DOHH2 (cell line): ENCODE data around the gene PGS1.

Experiments
- H3F3A ChIP-seq: fragments of 200-600 bp; sonication (generic), shearing (Covaris generic); 2 replicates; pipeline ENCODE4 v1.6.0; 2016; ENCODE audit warnings: antibody characterized with exemption, mild to moderate bottlenecking; ENCODE audit not compliant: control insufficient read depth, insufficient read depth
- H3K27ac ChIP-seq: fragments of 200-600 bp; sonication (generic); 2 replicates; pipeline ENCODE4 v1.5.1; 2014; ENCODE audit warnings: low read depth, mild to moderate bottlenecking, low read length, moderate library complexity
- H3K27me3 ChIP-seq: fragments of 200-600 bp; sonication (generic); 2 replicates; pipeline ENCODE4 v1.6.1; 2014; ENCODE audit warnings: mild to moderate bottlenecking, low read length, mixed read lengths; ENCODE audit not compliant: control insufficient read depth
- H3K36me3 ChIP-seq: fragments of 200-600 bp; sonication (generic); 2 replicates; pipeline ENCODE4 v1.6.1; 2014; ENCODE audit warnings: mild to moderate bottlenecking, low read length, moderate library complexity, mixed read lengths; ENCODE audit not compliant: control insufficient read depth
- H3K4me1 ChIP-seq: fragments of 200-600 bp; sonication (generic); 2 replicates; pipeline ENCODE4 v1.6.1; 2014; ENCODE audit warnings: mild to moderate bottlenecking, low read length, mixed read lengths; ENCODE audit not compliant: control insufficient read depth
- H3K4me2 ChIP-seq: fragments of 200-600 bp; sonication (generic); 2 replicates; pipeline ENCODE4 v1.6.0; 2014; ENCODE audit warnings: mild to moderate bottlenecking, low read length, moderate library complexity
- H3K4me3 ChIP-seq: fragments of 200-600 bp; sonication (generic); 2 replicates; pipeline ENCODE4 v1.5.1; 2014; ENCODE audit warnings: mild to moderate bottlenecking, low read length, mixed read lengths
- H3K79me2 ChIP-seq: fragments of 200-600 bp; sonication (generic); 2 replicates; pipeline ENCODE4 v1.6.1; 2014; ENCODE audit warnings: mild to moderate bottlenecking, low read length, mixed read lengths; ENCODE audit not compliant: control insufficient read depth
- H3K9me2 ChIP-seq: fragments of 200-600 bp; sonication (generic); replicated peaks from 2 replicates; pipeline ENCODE4 v1.6.1; 2014; ENCODE audit warnings: mild to moderate bottlenecking, low read length, mixed read lengths; ENCODE audit not compliant: control insufficient read depth
- H3K9me3 ChIP-seq: fragments of 200-600 bp; sonication (generic); 2 replicates; pipeline ENCODE4 v1.6.1; 2014; ENCODE audit warnings: antibody characterized with exemption, low read length, mixed read lengths; ENCODE audit not compliant: control insufficient read depth, insufficient read depth
- H4K20me1 ChIP-seq: fragments of 200-600 bp; sonication (generic); 2 replicates; pipeline ENCODE4 v1.6.0; 2014; ENCODE audit warnings: low read depth, mild to moderate bottlenecking, antibody characterized with exemption, low read length, moderate library complexity; ENCODE audit not compliant: control insufficient read depth, insufficient read depth
- CTCF ChIP-seq: fragments of 200-600 bp; sonication (generic); IDR thresholded peaks from one replicate; pipeline ENCODE4 v1.5.1; 2014; ENCODE audit warnings: antibody characterized with exemption, mild to moderate bottlenecking, low read depth, low read length; ENCODE audit not compliant: poor library complexity, severe bottlenecking
- EZH2phosphoT487 ChIP-seq: fragments of 200-600 bp; sonication (generic); IDR thresholded peaks from 2 replicates; pipeline ENCODE4 v1.6.1; 2017; ENCODE audit warnings: borderline replicate concordance, mild to moderate bottlenecking, antibody characterized with exemption, low read length, moderate library complexity, mixed read lengths

PGS1 gene

DNA sequence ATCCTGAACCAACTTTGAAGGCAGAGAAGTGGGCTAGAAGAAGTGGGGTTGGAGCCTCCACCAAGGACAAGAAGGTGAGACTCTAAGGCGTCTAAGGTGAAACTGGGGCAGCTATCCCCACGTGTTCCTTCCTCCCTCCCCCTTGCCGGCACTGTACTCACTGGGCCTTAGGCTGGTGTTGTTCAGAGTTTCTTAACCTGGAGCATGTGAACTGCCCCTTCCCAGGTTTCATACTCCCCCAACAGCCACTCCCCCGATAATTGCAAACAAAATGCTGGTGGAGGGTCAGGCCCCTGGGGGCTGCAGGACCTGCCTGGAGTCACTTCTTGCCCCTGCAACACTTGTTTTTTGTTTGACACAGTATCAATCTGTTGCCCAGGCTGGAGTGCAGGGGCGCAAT is 11.3 kb upstream of the PGS1 start:
- no peaks in the 10 kb centered on the region for H3K9me2 ChIP-seq
- H3K79me2 ChIP-seq: no peaks in the 10 kb centered on the region
- no peaks in the 10 kb centered on the region for H4K20me1 ChIP-seq
- no peaks in the 10 kb centered on the region for H3K9me3 ChIP-seq
- H3K27ac ChIP-seq: no peak overlapping the region
- H3K4me3 ChIP-seq: no peak overlapping the region
- no peaks in the 10 kb centered on the region for H3K36me3 ChIP-seq
- TF ChIP-seq CTCF (no peak), EZH2phosphoT487 (no peak)
- peaks cover 6% of the 10 kb centered on the region; the same call in 1 of the 2 replicates for H3K4me1 ChIP-seq
- H3F3A ChIP-seq: no peaks in the 10 kb centered on the region; the same call in 1 of the 2 replicates
- H3K4me2 ChIP-seq: no peak overlapping the region
- H3K27me3 ChIP-seq: peaks cover 60% of the 10 kb centered on the region

DNA sequence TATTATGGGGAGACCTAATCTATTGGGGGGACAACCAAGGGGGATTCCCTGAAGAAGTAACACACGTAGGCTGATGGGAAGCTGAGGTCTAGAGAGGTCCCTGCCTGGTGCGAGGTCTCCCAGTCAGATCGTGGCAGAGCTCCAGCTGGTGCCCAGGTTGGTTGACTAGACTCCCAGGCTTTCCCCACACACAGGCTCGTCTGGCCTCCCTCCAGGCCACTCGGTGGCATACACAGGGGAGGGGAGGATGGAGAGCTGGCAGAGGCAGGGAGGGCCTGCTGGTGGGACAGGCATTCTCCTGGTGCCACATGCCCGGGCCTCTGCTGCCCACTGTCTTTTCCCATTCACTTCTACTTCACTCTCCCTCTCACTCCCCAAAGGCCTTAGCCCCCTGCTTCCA is 10.1 kb upstream of the PGS1 start:
- Histone ChIP-seq H3K4me1 (peaks cover 6% of the 10 kb centered on the region; the same call in 1 of the 2 replicates), H3K36me3 (no peaks in the 10 kb centered on the region), H4K20me1 (no peaks in the 10 kb centered on the region), H3K27me3 (peaks cover 53% of the 10 kb centered on the region), H3K4me2 (no peak overlapping the region), H3K9me3 (no peaks in the 10 kb centered on the region), H3K9me2 (no peaks in the 10 kb centered on the region), H3F3A (no peaks in the 10 kb centered on the region), H3K27ac (no peak overlapping the region), H3K4me3 (no peak overlapping the region), H3K79me2 (no peaks in the 10 kb centered on the region)
- TF ChIP-seq CTCF (no peak), EZH2phosphoT487 (no peak)

DNA sequence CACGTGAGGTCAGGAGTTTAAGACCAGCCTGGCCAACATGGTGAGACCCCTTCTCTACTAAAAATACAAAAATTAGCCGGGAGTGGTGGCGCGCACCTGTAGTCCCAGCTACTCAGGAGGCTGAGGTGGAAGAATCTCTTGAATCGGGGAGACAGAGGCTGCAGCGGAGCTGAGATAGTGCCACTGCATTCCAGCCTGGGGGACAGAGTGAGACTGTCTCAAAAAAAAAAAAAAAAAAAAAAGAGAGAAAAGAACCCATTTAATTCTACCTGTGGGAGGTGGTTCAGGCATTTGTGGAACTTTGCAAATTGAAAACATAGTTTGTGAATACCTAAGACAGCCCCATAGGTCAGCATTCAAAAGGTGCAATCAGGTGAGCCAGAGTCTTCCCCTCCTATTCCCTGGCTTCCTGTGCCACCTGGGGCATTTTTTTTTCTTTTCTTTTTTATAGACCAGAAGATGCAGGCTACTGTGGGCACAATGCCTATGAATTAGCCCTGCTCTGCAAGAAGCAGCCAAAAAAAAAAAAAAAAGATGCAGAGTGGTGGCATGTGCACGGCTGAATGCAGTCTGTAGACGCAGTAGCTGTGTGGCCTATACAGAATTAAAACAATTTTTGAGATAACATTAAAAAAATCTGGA is 9.5 kb upstream of the PGS1 start:
- no peak for TF ChIP-seq CTCF
- TF ChIP-seq EZH2phosphoT487: no peak
- no peaks in the 10 kb centered on the region for H3K79me2 ChIP-seq
- H3K4me3 ChIP-seq: no peak overlapping the region
- peaks cover 6% of the 10 kb centered on the region; the same call in 1 of the 2 replicates for H3K4me1 ChIP-seq
- H3K27me3 ChIP-seq: peaks cover 48% of the 10 kb centered on the region
- H3K36me3 ChIP-seq: no peaks in the 10 kb centered on the region
- H3K4me2 ChIP-seq: no peak overlapping the region
- no peaks in the 10 kb centered on the region for H3K9me2 ChIP-seq
- H3K27ac ChIP-seq: no peak overlapping the region
- no peaks in the 10 kb centered on the region for H3F3A ChIP-seq
- H3K9me3 ChIP-seq: no peaks in the 10 kb centered on the region
- no peaks in the 10 kb centered on the region for H4K20me1 ChIP-seq
